VCaP (cell line): ENCODE results near the gene CTDP1.

Experiments used
- H3K27ac ChIP-seq: fragments of 450-650 bp; 2 replicates; pipeline ENCODE4 v1.5.1; 2017
- TF ChIP-seq, protein P1 (sequence below): fragments of 450-650 bp; conservative IDR thresholded peaks from 2 replicates; pipeline ENCODE4 v1.5.1; 2017; ENCODE audit warnings: mild to moderate bottlenecking, moderate library complexity

The CTDP1 gene

DNA sequence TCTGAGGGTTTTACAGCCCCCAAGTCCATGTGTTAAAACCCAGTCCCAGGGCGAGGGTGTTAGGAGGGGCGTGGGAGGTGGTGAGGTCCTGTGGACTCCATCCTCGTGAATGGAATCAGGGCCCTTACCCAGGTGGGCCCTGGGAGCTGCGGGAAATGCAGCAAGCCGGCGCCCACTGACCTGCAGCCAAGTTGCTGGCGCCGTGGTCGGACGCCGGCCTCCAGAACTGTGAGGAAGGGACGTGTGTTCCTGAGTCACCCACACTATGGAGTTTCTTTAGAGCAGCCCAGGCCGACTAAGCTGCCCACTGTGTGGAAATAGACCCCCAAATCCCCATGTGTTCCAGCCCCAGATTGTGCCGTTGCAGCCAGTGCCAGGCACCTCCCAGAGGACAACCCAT, 26.4 kb downstream of the CTDP1 start:
- TF ChIP-seq, protein P1, sequence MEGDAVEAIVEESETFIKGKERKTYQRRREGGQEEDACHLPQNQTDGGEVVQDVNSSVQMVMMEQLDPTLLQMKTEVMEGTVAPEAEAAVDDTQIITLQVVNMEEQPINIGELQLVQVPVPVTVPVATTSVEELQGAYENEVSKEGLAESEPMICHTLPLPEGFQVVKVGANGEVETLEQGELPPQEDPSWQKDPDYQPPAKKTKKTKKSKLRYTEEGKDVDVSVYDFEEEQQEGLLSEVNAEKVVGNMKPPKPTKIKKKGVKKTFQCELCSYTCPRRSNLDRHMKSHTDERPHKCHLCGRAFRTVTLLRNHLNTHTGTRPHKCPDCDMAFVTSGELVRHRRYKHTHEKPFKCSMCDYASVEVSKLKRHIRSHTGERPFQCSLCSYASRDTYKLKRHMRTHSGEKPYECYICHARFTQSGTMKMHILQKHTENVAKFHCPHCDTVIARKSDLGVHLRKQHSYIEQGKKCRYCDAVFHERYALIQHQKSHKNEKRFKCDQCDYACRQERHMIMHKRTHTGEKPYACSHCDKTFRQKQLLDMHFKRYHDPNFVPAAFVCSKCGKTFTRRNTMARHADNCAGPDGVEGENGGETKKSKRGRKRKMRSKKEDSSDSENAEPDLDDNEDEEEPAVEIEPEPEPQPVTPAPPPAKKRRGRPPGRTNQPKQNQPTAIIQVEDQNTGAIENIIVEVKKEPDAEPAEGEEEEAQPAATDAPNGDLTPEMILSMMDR: no peak
- H3K27ac ChIP-seq: no peak overlapping the region

DNA sequence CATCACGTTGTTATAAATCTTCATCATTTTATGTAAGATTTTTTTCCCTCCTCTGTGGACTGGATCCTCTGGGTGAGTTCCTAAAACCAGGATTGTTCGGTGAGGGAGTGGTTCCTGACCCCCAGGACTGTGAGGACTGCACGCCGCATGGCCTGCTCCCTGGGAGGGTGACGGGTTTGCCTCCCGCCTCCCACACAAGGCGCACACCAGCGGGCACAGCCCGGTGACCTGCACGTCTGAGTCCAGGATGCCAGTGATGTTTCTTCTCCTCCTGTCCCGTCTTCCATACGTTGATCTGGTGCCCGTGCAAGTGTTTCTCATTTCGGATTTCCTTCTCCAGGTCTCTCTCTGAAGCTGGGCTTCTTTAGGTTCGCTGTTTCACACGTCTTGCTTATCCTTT, 27.1 kb downstream of the CTDP1 start:
- TF ChIP-seq, protein P1: no peak
- no peak overlapping the region for H3K27ac ChIP-seq

DNA sequence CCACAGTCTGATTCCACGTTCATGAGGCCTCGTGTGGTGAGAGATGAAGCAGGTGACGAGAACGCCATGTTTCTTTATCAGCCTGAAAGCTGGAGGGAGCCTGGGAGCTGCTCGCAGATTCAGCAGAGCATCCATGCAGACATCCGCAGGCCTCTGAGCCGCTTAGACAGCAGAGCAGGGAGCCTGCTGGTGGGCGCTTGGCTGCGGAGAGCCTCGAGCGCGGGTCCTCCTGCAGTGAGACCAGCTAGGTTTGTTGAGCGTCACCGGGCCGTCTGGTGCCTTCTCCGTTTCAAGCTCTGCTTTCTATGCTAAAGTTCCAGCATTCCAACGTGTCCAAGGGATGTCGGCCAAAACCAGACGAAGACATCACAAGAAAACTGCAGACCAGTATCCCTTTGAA, 27.6 kb downstream of the CTDP1 start:
- TF ChIP-seq, protein P1: no peak

DNA sequence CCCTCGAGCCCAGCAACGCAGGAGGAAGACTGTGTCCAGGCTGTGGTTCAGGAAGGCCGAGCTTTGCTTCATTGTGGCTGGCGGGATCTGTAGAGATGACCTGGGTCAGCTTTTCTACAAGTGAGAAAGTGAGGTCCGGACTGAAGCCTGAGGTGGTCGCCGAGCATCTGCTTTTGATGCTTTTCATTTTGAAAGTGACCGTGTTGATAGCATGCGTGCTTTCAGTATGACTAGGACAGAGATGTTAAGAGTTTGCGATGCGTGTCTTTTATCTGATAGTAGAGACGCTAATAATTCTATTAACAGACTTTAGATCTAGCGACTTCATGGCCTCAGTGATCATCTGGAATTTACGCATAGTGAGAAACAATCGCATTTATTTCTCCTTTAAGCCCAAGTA, 28.1 kb downstream of the CTDP1 start:
- TF ChIP-seq, protein P1: no peak
- H3K27ac ChIP-seq: no peak overlapping the region

More for the DNA sequence above, 27.6 kb downstream of the CTDP1 start:
- H3K27ac ChIP-seq: no peak overlapping the region

DNA sequence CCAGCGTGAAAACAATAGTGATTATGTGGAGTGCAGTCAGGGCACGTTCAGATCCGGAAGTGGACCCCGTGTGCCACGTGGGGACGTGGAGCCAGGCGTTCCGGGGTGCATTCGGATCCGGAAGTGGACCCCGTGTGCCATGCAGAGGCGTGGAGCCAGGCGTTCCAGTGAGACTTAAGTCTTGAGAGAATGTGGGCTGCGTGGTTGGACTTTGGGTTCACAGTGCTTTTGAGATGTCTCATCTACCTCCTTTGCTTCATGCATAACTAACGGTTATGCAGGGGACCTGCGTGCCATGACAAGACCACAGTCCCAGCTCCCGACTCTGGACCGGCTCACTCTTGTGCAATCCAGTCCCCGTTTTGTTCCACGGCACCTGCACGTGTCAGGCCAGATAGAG, 28.8 kb downstream of the CTDP1 start:
- H3K27ac ChIP-seq: no peak overlapping the region
- TF ChIP-seq, protein P1: no peak

DNA sequence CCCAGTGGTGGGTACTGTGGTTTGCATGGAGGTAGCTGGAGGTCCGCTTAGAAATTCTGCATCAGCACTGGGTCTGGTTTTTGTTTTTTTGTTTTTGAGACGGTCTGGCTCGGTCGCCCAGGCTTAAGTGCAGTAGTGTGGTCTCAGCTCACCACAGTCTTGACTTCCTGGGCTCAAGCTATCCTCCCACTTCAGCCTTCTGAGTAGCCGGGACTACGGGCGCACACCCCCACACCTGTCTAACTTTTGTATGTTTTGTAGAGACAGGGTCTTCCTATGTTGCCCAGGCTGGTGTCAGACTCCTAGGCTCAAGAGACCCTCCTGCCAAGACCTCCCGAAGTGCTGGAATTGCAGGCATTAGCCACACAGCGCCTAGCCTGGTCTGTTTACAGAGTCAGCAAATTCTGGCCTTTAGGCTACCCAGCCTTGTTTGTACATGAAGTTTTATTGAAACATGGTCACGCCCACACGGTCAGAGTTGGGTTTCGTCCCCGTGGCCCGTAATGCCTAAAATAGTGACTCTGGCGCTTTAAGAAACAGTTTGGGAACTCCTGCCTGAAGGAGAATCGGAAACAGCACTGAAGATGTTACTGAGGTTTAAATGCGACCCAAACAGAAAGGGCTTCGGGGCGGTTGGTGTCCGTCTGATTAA, 32.7 kb downstream of the CTDP1 start:
- no peak overlapping the region for H3K27ac ChIP-seq
- TF ChIP-seq, protein P1: no peak

DNA sequence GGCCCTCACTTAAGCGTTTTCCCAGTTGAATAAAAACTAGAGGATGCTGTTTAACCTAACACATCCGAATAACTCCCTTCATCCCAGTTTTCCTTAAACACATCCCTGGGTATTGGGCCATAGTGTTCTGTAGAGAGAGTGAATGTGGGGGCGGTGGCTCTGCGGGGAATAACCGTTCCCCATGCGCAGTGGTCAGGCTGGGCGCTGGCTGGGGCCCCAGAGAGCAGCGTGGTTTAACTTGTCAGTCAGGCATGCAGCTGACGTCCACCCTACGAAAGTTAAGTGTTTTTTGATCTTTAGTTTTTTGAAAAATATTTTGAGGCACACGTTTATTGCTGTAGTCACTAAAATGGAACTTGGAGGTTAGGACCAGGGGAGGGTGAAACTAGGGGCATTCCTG, 33.7 kb downstream of the CTDP1 start:
- no peak overlapping the region for H3K27ac ChIP-seq
- TF ChIP-seq, protein P1: no peak
